Activated CD8-positive, alpha-beta memory T cell treated with anti-CD3 and anti-CD28 coated beads for 48 hours (primary cell): ENCODE results near the gene SLC9A7.
A peak's percentile ranks its signal among the peaks of the same experiment; 100 is the strongest.
"Not testable (repeated sequence)": the region's sequence is repeated elsewhere in the genome, so short reads cannot be mapped to it uniquely, and the experiment has no call there.

Experiments
- DNase-seq, 3 experiments: peaks; one replicate each; pipeline ENCODE4 v3.0.0-alpha.2; 2020; ENCODE audit warnings: low read depth in 2 of 3, low spot score in 2 of 3

SLC9A7 gene

GRCh38 chrX:46758956-46759644 is at the start of gene SLC9A7:
Gene SLC9A7 (minus strand): TSS chrX:46759118. CDS start chrX:46759029, 89 bp downstream.
- peak; percentile 46 to 65 (median 58) for DNase-seq

- no peak for DNase-seq
These were observed 46.4 kb upstream of the SLC9A7 start for GRCh38 chrX:46805270-46805669.

DNA sequence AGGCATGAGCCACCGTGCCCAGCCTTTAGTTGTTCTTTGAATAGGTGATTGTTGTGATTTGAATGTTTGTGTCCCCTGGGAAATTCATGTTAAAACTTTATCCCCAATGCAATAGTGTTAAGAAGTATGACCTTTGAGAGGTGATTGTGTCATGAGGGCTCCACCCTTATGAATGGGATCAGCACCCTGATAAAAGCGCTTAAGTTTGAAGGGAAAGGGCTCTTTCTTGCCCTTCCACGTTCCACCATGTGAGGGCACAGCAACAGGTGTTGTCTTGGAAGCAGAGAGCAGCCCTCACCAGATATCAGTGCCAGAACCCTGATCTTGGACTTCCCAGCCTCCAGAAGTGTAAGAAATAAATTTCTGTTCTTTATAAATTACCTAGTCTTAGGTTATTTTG is 44.2 kb upstream of the SLC9A7 start:
- DNase-seq: no peak

DNA sequence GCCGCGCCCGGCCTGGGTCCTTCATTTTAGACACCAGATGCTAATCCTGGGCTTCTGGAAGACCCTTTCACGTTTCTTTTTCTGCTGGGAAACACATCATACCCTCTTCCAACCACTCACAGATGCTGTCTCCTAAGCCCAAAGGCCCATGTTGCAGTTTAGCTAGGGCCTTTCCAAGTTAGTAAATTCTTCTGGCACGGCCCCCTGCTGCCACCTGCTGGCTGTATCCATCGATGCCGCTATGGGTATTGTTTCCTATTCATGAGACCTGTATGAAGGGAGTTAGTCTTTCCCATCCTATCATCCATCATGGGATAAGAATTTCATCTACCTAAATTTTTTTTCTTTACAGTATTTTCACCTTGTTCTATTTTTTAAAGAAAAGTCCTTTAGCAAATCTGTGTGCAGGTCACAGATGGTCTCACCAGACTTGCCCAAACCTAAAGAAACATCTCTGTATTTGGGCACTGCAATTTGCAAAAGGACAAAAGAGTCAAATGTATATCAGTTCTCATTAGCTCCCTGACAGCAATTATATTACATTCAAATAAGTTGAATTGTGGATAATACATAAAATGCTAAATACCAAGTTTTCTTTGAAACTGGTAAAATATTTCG is 37.8 kb upstream of the SLC9A7 start:
- peak; percentile 20 to 36 (median 35) for DNase-seq

DNA sequence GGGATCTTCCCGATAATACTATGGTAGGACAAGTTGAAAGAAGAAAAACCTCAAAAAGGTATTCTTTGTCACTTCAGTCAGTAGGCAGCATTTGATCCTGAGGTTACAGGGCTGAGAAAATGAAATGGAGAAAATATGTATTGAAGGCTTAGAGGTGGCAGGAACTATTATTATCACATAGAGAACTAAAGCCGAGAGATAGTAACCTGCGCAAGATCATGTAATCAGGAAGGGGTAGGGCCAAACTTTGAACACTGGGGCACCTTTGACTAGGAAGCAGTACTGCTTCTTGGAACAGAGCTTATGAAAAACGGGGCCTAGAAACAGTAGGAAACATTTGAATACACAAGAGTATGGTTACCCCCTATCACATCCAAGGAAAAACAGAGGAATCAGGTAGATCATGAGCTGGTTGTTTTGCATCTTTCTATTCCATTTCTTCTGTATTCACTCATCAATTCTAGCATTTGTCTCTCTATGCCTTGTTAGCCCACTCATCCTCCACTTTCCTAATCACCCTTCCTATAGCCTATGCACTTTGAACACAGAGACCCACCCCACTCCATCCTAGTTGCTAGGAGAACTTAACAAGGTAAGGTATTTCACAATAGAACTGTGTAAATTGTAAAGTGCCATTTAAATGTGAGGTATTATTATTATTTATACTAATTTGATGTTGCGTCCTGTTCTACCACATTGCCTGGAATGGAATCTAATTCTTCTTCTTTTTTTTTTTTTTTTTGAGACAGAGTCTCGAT is 34.6 kb upstream of the SLC9A7 start:
- no peak for DNase-seq

- DNase-seq: no peak
These were observed 33.9 kb upstream of the SLC9A7 start for GRCh38 chrX:46792810-46793188.

DNA sequence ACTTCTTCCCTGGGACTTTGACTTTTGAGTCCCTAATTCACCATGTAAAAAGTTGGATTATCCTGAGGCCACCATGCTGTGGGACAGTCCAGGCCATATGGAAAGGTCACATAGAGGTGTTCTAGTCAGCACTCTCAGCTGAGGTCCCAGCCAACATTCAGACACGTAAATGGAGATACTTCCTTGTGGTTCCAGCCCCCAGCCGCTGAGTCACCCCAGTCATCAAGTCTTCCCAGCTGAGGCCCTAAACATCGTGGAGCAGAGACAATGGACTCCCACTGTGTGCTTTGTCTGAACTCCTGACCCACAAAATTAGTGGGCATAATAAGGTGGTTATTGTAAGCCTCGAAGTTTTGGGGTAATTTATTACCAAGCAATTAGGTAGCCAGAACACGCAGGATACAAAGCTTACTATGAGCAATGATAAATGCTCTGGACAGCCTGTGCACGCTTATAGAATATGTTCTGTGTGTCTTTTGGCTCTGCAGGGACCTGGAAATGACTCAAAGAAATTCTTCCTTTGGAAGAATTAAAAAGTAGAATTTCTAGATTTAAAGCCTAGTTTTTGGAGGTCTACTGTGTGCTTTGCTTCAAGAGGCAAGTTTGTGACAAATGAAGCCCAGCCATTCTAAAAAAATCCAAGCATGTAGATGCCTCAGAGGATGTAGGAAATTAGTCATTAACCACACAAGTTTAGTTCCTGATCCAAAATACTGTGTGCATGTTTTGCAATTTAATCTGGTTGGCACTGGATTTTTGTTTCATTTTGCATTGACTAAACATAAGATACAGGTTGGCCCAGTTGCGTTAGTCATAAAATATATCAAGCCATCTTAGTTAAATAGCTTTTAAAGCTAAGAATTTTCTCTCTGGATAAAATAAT is 33.2 kb upstream of the SLC9A7 start:
- DNase-seq: no peak

DNA sequence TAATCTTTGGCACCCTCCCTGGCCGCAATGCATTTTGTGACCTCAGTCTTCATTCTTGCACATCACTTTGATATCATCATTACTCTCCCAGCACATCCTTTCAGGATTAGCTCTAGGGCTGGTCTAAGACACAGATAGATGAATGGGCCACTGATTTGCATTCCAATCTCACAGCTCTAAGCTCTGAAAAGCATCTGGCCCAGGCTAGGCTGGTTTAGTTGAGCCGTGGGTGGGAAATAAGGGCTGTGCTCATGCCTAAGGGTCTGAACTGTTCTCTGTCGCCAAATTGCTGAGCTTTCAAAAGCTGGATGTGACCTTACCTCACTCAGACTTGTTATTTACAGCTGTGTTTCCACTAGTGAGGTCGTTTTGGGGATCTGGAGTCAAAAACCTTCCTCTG is 30.0 kb upstream of the SLC9A7 start:
- DNase-seq: no peak

- DNase-seq: not testable (repeated sequence)
These were observed 25.5 kb upstream of the SLC9A7 start for GRCh38 chrX:46784437-46784836.

DNA sequence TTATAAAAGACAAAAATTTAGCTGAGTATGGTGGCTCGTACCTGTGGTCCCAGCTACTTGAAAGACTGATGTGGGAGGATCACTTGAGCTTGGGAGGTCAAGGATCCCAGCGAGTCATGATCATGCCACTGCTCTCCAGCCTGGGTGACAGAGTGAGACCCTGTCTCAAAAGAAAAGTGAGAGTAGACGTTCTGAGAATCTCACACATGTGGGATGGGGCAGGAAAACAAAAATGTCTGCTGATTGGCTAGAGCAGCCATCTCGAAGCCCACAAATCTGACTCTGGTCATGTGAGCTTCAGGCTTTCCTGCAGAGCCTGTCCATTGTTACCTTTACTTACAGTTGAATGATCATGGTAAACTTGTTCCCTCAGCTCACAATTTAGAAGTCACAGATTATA is 23.1 kb upstream of the SLC9A7 start:
- no peak for DNase-seq

DNA sequence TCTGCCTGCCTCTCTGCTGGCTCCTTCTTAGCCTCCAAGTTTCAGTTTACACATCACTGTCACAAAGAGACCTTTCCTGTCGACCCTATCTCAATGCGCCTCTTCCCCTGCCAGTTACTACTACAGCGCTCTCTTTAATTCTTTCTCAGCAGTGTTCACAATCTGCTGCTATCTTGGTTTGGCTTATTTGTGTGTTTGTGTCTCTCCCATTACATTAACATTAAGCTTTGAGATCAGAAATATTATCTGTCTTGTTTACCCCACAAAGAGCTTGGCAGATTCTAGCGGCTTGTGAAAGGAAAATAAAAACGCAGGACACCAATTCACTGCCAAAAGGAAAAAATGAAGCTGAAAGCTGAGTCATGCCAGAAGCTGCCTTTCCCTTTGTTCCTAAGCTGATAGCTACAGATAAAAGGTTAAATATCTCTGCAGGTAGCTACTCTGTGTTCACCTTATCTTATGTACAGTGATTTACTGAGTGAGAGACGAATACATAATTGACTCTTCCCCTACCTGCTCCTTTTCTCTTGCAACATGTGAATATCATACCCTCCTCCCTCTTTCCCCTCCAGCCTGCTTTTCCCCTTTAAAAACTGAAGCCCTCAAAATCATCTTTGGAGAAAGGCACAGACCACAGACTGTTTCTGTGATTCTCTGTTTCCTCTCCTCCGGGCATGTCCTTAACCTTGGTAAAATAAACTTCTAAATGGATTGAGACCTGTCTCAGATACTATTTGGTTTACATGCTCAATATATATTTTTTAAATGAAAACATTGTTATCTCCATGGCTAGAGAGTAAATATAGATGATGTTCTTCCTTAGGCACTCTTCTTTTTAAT is 19.3 kb upstream of the SLC9A7 start:
- DNase-seq: no peak

DNA sequence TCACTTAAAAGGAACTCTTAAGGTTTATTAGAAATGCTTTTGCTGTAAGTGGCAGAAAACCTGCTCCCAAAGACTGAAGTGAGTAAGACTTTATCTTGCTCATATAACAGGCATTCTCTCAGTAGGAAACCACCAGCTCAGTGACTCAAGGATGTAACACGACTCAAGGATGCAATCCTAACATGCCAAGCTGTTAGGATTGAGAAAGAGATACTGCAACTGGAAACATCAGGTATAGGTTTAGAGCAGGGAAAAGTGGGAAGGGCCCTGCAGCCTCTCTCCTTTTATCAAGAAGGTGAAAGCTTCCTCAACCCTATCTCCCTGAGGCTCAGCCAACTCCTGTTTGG is 11.9 kb upstream of the SLC9A7 start:
- DNase-seq: no peak

DNA sequence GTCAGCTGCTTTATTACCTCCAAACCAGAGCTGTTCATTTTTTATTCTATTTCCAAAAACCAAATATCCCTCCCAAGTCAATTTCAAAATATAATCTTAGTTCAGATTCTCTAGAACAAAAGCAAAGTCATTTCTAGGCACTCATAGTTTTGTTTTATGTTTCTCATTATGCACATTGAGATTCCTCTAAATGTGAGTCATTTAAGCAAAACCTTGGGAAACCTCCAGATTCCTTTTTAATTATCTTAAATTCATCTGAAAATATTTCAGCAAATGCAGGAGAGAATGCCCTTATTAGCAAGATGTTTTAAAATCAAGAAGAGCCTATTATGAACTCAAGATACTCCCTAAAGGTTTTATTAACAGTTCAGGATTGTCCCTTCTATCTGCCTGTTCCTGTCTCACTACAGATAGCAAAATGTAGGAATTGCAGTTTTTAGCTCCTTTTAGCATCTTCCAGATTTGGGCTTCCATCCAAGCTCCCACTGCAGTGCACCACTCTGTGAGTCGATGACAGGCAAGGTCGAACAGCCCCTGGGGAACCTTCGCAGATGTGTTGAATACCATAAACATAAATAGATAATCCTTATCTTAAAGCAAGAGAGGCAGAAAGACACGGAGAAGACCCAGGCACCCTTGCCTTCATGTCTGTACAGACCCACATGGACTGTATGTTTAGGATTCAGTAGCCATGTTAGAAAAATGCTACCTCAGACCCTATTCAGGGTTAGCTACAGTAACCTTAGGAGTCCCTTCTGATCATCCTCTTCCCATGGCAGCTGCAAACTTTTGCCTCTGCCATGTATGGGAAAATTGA is 11.3 kb upstream of the SLC9A7 start:
- DNase-seq: no peak

DNA sequence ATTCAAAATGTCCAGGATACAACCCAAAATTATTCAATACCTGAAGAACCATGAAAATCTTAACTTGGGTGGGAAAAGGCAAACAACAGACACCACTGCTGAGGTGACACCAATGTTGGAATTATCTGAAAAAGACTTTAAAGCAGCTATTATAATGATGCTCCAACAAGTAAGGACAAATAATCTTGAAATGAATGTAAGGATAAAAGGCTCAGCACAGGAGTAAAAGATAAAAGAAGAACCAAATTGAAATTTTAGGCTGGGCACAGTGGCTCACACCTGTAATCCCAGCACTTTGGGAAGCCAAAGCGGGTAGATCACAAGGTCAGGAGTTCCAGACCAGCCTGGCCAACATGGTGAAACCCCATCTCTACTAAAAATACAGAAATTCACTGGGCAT is 4.0 kb upstream of the SLC9A7 start:
- no peak for DNase-seq

- no peak for DNase-seq
These were observed 692 bp upstream of the SLC9A7 start for GRCh38 chrX:46759645-46759974.

DNA sequence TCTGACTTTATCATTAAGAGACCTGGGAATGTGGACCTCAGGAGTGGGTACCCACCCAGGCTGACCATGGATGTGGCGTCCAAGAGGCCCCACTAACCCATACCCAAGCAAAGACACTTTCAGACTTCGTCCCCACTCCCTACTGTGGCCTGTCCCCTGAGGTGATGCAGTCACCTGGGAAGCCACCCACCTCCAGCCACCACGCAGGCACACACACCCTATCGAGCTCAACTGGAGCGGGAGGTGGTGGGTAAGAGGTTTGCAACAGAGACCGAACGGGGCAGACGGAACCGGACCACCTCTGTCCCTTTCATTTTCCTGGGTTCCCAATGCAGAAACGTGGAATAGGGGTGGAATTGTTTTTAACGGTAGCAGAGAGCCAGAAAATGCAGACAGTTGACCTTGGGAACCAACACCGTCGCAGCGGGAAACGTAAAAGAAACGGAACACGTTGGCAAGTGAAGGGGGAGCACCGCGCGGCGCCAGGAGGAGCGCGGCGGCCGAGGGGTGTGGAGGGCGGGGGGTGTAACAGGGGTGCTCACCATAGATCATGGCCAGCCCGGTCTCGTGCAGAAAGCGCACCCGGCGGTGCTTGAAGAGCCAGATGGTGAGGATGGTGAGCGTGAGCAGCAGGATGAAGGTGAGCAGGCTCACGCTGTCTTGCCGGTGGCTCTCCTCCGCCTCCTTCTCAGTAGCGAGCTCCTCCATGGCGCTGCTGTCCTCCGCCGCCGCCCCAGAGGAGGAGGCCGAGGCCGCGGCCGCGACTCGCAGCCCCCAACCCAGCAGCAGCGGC is 559 bp downstream of the SLC9A7 start:
- no peak for DNase-seq

- no peak for DNase-seq
These were observed 1.3 kb downstream of the SLC9A7 start for GRCh38 chrX:46757593-46757992.

GRCh38 chrX:46757052-46757451 is 1.9 kb downstream of the SLC9A7 start:
- no peak for DNase-seq

GRCh38 chrX:46755671-46756070 is 3.2 kb downstream of the SLC9A7 start:
- no peak for DNase-seq
